Sigmoid colon (tissue), 4 donors: Measurements from ENCODE around the gene HMOX2.

Experiments used
- CTCF ChIP-seq, 4 experiments: fragments of 450-650 bp in 3 of 4; fragments of 200-600 bp in 1 of 4; IDR thresholded peaks; one replicate each; pipeline ENCODE4 v1.5.1; 2016 to 2019; ENCODE audit warnings: antibody characterized with exemption in 4 of 4, mild to moderate bottlenecking in 3 of 4, moderate library complexity in 2 of 4
- EP300 ChIP-seq, 4 donors: sonication (generic); formaldehyde crosslinking; IDR thresholded peaks; one replicate each; pipeline ENCODE4 v1.6.1; 2017; ENCODE audit warnings: antibody characterized with exemption in 4 of 4
- POLR2A ChIP-seq, 2 donors: fragments of 450-650 bp; IDR thresholded peaks; one replicate each; pipeline ENCODE4 v1.6.1; 2016; ENCODE audit warnings: antibody characterized with exemption in 2 of 2, mild to moderate bottlenecking in 2 of 2, moderate library complexity in 2 of 2
- POLR2AphosphoS5 ChIP-seq, 4 donors: sonication (generic); formaldehyde crosslinking; IDR thresholded peaks; one replicate each; pipeline ENCODE4 v1.6.1; 2017; ENCODE audit warnings: antibody characterized with exemption in 4 of 4

GRCh38 chr16:4550591-4550990, 74.4 kb downstream of the HMOX2 start:
- no peak for TF ChIP-seq CTCF (IDR thresholded peaks at IDR 0.05)
- no peak for TF ChIP-seq POLR2A (IDR thresholded peaks at IDR 0.05)
- TF ChIP-seq EP300 (IDR thresholded peaks at IDR 0.05) = no peak
- no peak for TF ChIP-seq POLR2AphosphoS5 (IDR thresholded peaks at IDR 0.05)
